Transverse colon (tissue), 4 donors: Measurements from ENCODE around the gene NPR3.

Experiments used
- CTCF ChIP-seq, 5 experiments: fragments of 200-600 bp in 3 of 5; fragments of 450-650 bp in 2 of 5; sonication (generic) in 3 of 5; IDR thresholded peaks; 1 replicate in 2 of 5; 2 replicates in 3 of 5; pipeline ENCODE4 v1.5.1; 2016 to 2017; ENCODE audit warnings: antibody characterized with exemption in 5 of 5, inconsistent platforms in 3 of 5, mild to moderate bottlenecking in 2 of 5, moderate library complexity in 1 of 5
- POLR2A ChIP-seq: fragments of 450-650 bp; IDR thresholded peaks from one replicate; pipeline ENCODE4 v1.6.1; 2016; ENCODE audit warnings: antibody characterized with exemption, mild to moderate bottlenecking, moderate library complexity
- POLR2AphosphoS5 ChIP-seq, 3 donors: sonication (generic); formaldehyde crosslinking; IDR thresholded peaks; one replicate each; pipeline ENCODE4 v1.6.1; 2016; ENCODE audit warnings: antibody characterized with exemption in 3 of 3

GRCh38 chr5:32678472-32678871 lies 32.6 kb upstream of the NPR3 start:
- TF ChIP-seq POLR2A: no peak
- no peak for TF ChIP-seq CTCF (IDR thresholded peaks at IDR 0.05)
- TF ChIP-seq POLR2AphosphoS5 (IDR thresholded peaks at IDR 0.05): no peak
